ENCODE data around the gene UBL4B. TPM values are rescaled to one million over a fixed set of nuclear protein-coding genes. Genes with fewer than 3 reads are reported as not detected.

Gene UBL4B
- total and polyA plus RNA-seq, 2 experiments from 2014 or later = not detected

DNA sequence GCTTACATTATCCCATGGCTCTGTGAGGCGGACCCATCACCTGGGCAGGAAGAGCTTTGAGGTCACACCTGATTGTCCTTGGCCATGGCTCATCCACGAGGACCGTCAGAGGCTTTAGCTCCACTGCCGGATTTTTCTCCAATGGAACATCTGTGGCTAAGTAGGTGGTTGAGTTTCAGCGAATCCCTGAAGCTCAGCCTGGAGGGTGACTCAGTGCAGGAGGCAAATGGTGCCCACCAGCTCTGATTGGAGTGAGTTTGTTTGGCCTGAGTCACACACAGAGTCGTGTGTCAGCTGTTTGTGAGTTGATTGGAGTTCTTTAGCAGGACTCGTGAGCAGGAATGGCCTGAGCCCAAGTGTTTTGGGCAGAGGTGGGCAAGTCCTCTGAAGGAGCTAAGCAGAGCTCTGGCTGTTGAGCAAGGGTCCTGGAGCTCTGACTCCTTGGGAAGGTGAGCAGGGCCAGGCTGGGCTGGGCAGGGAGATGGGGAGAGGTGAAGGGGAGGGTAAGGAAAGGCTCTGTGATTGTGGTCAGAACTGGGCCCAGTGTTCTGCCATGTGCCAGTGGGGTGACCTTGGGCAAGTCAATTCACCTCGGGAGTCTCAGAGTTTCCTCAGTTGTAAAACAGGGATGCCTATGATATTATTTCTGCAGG, 40.0 kb downstream of the UBL4B start:
- Histone ChIP-seq H4K20me1 (ENCODE audit: insufficient read depth, poor library complexity, severe bottlenecking) (no peaks in the 10 kb centered on the region), H3K4me1 (ENCODE audit: insufficient read depth) (peaks cover 6% of the 10 kb centered on the region), H3K9me3 (ENCODE audit: low read depth) (no peaks in the 10 kb centered on the region), H3K79me2 (no peaks in the 10 kb centered on the region), H2AFZ (no peak overlapping the region), H3K4me2 (no peak overlapping the region), H3K9me2 (replicated peaks; ENCODE audit: insufficient read depth) (no peaks in the 10 kb centered on the region), H3K36me3 (replicated peaks; ENCODE audit: insufficient read depth, low read depth) (no peaks in the 10 kb centered on the region), H3K27ac (no peak overlapping the region), H3K27me3 (peaks cover 82% of the 10 kb centered on the region), H3K4me3 (no peak overlapping the region)
- TF ChIP-seq EZH2 (IDR thresholded peaks at IDR 0.05; ENCODE audit: borderline replicate concordance) (no peak), EZH2phosphoT487 (IDR thresholded peaks at IDR 0.05; ENCODE audit: low read depth, severe bottlenecking, unreplicated experiment) (no peak)
- TF ChIP-seq, protein P1, sequence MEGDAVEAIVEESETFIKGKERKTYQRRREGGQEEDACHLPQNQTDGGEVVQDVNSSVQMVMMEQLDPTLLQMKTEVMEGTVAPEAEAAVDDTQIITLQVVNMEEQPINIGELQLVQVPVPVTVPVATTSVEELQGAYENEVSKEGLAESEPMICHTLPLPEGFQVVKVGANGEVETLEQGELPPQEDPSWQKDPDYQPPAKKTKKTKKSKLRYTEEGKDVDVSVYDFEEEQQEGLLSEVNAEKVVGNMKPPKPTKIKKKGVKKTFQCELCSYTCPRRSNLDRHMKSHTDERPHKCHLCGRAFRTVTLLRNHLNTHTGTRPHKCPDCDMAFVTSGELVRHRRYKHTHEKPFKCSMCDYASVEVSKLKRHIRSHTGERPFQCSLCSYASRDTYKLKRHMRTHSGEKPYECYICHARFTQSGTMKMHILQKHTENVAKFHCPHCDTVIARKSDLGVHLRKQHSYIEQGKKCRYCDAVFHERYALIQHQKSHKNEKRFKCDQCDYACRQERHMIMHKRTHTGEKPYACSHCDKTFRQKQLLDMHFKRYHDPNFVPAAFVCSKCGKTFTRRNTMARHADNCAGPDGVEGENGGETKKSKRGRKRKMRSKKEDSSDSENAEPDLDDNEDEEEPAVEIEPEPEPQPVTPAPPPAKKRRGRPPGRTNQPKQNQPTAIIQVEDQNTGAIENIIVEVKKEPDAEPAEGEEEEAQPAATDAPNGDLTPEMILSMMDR (IDR thresholded peaks at IDR 0.05; ENCODE audit: poor library complexity) = no peak
- no peak for DNase-seq (ENCODE audit: low spot score)
- 66% methylated on average over 8 of the region's 8 CpGs for WGBS (ENCODE audit: low lambda C conversion rate, missing lambda C conversion rate)

DNA sequence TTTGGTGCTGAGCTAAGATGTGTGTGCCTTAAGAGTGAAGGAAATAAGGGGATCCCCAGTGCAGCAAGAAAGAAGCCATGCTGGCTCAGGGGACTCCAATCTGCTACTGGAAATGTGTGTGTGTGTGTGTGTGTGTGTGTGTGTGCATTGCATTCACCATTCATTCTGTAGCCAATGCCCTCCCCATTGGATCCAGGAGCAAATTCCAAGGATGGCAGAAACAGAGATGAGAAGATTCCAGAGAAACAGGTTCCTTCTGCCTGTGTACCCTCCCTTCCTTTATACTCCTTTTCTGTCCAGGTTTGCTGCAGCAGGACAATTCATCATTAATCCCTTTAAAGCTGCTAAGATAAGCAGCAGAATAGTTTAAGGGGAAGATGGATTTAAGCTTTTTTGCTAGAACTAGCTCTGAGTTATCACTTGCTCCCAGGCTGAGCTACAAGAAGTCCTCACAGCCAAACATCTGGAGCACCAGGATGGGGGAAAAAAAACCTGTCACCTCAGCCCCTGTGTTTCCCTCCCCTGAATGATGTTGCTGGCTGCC, 41.2 kb downstream of the UBL4B start:
- Histone ChIP-seq H3K4me3 (no peak overlapping the region), H3K27ac (no peak overlapping the region), H3K4me2 (no peak overlapping the region), H3K4me1 (ENCODE audit: insufficient read depth) (peaks cover 6% of the 10 kb centered on the region), H3K9me2 (replicated peaks; ENCODE audit: insufficient read depth) (no peaks in the 10 kb centered on the region), H3K79me2 (no peaks in the 10 kb centered on the region), H3K36me3 (replicated peaks; ENCODE audit: insufficient read depth, low read depth) (no peaks in the 10 kb centered on the region), H3K9me3 (ENCODE audit: low read depth) (no peaks in the 10 kb centered on the region), H4K20me1 (ENCODE audit: insufficient read depth, poor library complexity, severe bottlenecking) (no peaks in the 10 kb centered on the region), H3K27me3 (peaks cover 69% of the 10 kb centered on the region), H2AFZ (no peak overlapping the region)
- TF ChIP-seq EZH2 (IDR thresholded peaks at IDR 0.05; ENCODE audit: borderline replicate concordance) = no peak
- no peak for DNase-seq (ENCODE audit: low spot score)

DNA sequence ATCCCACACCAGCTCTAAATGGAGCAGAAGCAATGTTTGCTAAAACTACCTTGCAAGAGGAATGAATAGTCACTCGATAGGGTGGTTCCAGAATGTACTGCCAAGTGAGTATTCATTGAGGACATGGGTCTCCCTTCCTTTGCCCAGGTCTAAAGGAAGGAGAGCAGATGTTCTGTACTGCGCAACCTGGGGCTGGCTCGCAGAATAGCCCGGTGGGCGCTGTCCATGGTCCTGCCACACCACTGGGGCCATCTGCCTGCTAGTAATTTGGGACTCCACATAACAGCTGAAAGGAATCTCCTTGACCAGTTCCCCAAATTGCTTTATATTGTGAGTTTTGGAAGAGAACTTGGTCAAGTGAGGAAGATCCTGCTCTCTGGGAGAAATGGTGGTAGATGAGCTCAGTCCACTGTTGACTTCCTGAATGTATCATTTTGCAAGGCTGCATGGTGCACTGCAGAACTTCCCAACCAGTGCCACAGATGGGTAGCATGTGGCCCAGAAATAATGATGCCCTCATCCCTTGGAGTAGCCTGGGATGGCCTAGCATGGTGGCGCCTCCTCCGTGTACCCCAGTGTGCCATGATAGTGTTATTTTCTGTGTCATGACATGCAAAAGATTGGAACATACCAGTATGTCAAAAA, 43.8 kb downstream of the UBL4B start:
- Histone ChIP-seq H4K20me1 (ENCODE audit: insufficient read depth, poor library complexity, severe bottlenecking) (no peaks in the 10 kb centered on the region), H3K4me1 (ENCODE audit: insufficient read depth) (no peaks in the 10 kb centered on the region), H3K27ac (no peak overlapping the region), H3K9me3 (ENCODE audit: low read depth) (no peaks in the 10 kb centered on the region), H3K4me2 (no peak overlapping the region), H3K79me2 (no peaks in the 10 kb centered on the region), H3K27me3 (peaks cover 44% of the 10 kb centered on the region), H3K36me3 (replicated peaks; ENCODE audit: insufficient read depth, low read depth) (no peaks in the 10 kb centered on the region), H2AFZ (no peak overlapping the region), H3K9me2 (replicated peaks; ENCODE audit: insufficient read depth) (no peaks in the 10 kb centered on the region), H3K4me3 (no peak overlapping the region)
- 10% methylated on average over 7 of the region's 7 CpGs for WGBS (ENCODE audit: low lambda C conversion rate, missing lambda C conversion rate)
- TF ChIP-seq EZH2phosphoT487 (IDR thresholded peaks at IDR 0.05; ENCODE audit: low read depth, severe bottlenecking, unreplicated experiment) (no peak), EZH2 (IDR thresholded peaks at IDR 0.05; ENCODE audit: borderline replicate concordance) (no peak)
- TF ChIP-seq, protein P1 (IDR thresholded peaks at IDR 0.05; ENCODE audit: poor library complexity) = no peak
- peak; percentile 87 for DNase-seq (ENCODE audit: low spot score)

- Histone ChIP-seq H2AFZ (no peak overlapping the region), H3K4me3 (no peak overlapping the region), H3K36me3 (replicated peaks; ENCODE audit: insufficient read depth, low read depth) (no peaks in the 10 kb centered on the region), H3K9me3 (ENCODE audit: low read depth) (no peaks in the 10 kb centered on the region), H3K9me2 (replicated peaks; ENCODE audit: insufficient read depth) (no peaks in the 10 kb centered on the region), H4K20me1 (ENCODE audit: insufficient read depth, poor library complexity, severe bottlenecking) (no peaks in the 10 kb centered on the region), H3K27ac (no peak overlapping the region), H3K4me2 (no peak overlapping the region), H3K4me1 (ENCODE audit: insufficient read depth) (no peaks in the 10 kb centered on the region), H3K27me3 (peaks cover 22% of the 10 kb centered on the region), H3K79me2 (no peaks in the 10 kb centered on the region)
- TF ChIP-seq EZH2phosphoT487 (IDR thresholded peaks at IDR 0.05; ENCODE audit: low read depth, severe bottlenecking, unreplicated experiment) (no peak), EZH2 (IDR thresholded peaks at IDR 0.05; ENCODE audit: borderline replicate concordance) (no peak)
- TF ChIP-seq, protein P1 (IDR thresholded peaks at IDR 0.05; ENCODE audit: poor library complexity) = no peak
- no peak for DNase-seq (ENCODE audit: low spot score)
- 78% methylated on average over 5 of the region's 5 CpGs for WGBS (ENCODE audit: low lambda C conversion rate, missing lambda C conversion rate)
Measured at GRCh38 chr1:110158261-110158660, 46.0 kb downstream of the UBL4B start.
